Esophagus (tissue), 2 donors: ENCODE results near the gene GLIS1. TPM values are rescaled to one million over a fixed set of nuclear protein-coding genes. Genes with fewer than 3 reads are reported as not detected.

Experiments
- H3K27ac ChIP-seq, 2 donors: one replicate each; pipeline ENCODE4 v1.5.1; 2013; ENCODE audit warnings: low read depth in 2 of 2, mild to moderate bottlenecking in 2 of 2, inconsistent platforms in 1 of 2, low read length in 1 of 2, moderate library complexity in 1 of 2
- H3K27me3 ChIP-seq, 2 donors: one replicate each; pipeline ENCODE4 v1.6.1; 2013; ENCODE audit warnings: low read length in 2 of 2, control low read depth in 1 of 2, mild to moderate bottlenecking in 1 of 2; ENCODE audit not compliant: insufficient read depth in 2 of 2, control insufficient read depth in 1 of 2
- H3K36me3 ChIP-seq, 2 donors: one replicate each; pipeline ENCODE4 v1.6.1; 2013; ENCODE audit warnings: low read length in 1 of 2; ENCODE audit not compliant: control insufficient read depth in 2 of 2, insufficient read depth in 2 of 2
- H3K4me1 ChIP-seq, 2 donors: one replicate each; pipeline ENCODE4 v1.6.1; 2013; ENCODE audit warnings: low read length in 1 of 2; ENCODE audit not compliant: control insufficient read depth in 2 of 2, insufficient read depth in 2 of 2
- H3K4me3 ChIP-seq, 2 donors: one replicate each; pipeline ENCODE4 v1.5.1; 2013; ENCODE audit warnings: low read length in 2 of 2, mild to moderate bottlenecking in 2 of 2, low read depth in 1 of 2, moderate library complexity in 1 of 2
- H3K9me3 ChIP-seq, 2 donors: one replicate each; pipeline ENCODE4 v1.6.1; 2013; ENCODE audit warnings: mild to moderate bottlenecking in 2 of 2, low read depth in 1 of 2, low read length in 1 of 2, moderate library complexity in 1 of 2; ENCODE audit not compliant: control insufficient read depth in 2 of 2, insufficient read depth in 1 of 2
- WGBS, 2 donors: extraction: QIAGEN DNeasy Blood & Tissue Kit; methylation state at CpG; one replicate each; pipeline ENCODE4 v1.1.7; 2013; 5-methylcytosine and 5-hydroxymethylcytosine counted together
- polyA plus RNA-seq, 2 donors: library from polyadenylated mRNA; stranded (reverse); fragments of 200-250 nt; gene quantifications; one replicate each; pipeline ENCODE4 v1.2.3, GENCODE V29; 2013
- donor health status: healthy with polysubstance abuse.
- donor health status: Bipolar disorder and iron deficiency.

The GLIS1 gene
- polyA plus RNA-seq, 2 donors: 0.18 TPM

DNA sequence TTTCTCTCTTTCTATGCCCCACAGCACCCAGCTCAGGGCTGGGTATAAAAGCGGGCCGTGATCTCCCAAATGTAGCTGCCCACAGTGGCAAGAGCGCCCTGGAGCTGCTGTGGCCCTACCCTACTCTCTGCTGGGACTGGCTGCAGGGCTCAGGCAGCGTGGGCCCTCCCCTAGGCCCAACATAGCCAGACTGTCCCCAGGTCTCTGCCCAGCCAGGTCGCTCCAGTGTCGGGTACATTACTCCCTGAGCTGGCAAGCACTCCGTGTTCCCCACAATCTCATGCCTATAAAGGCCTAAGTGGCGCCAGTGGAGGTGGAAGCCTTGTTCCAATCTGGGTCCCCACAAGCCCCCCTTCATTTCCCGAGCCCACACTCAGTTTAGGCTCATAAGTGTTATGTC lies 66.2 kb downstream of the GLIS1 start:
- no peak overlapping the region for H3K27ac ChIP-seq
- 87 to 91% methylated on average over 9 of the region's 9 CpGs for WGBS, 2 donors
- no peaks in the 10 kb centered on the region for H3K4me1 ChIP-seq
- H3K36me3 ChIP-seq: no peaks in the 10 kb centered on the region
- no peaks in the 10 kb centered on the region for H3K9me3 ChIP-seq
- H3K4me3 ChIP-seq: no peak overlapping the region
- no peaks in the 10 kb centered on the region for H3K27me3 ChIP-seq

DNA sequence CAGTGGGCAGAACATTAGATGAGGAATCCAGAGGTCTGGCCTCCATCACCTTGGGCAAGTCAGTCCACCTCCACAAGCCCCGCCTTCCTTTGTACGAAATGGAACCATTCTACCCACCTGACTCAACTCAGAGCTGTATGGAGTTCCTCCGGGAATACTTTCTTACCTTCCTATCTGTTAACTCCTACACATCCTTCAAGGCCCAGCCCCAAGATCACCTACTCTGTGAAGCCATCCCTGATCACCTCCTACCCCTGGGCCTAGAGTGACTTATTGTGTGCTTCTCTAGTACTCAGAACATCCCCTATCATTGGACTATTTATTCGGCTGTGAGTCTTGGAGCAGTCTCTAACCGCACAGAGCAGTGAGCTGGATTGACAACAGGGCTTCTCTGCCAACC lies 66.7 kb downstream of the GLIS1 start:
- Histone ChIP-seq H3K27ac (no peak overlapping the region), H3K4me3 (no peak overlapping the region), H3K9me3 (no peaks in the 10 kb centered on the region), H3K4me1 (no peaks in the 10 kb centered on the region), H3K27me3 (no peaks in the 10 kb centered on the region), H3K36me3 (no peaks in the 10 kb centered on the region)
- WGBS, 2 donors: 93 to 96% methylated on average over 5 of the region's 5 CpGs

DNA sequence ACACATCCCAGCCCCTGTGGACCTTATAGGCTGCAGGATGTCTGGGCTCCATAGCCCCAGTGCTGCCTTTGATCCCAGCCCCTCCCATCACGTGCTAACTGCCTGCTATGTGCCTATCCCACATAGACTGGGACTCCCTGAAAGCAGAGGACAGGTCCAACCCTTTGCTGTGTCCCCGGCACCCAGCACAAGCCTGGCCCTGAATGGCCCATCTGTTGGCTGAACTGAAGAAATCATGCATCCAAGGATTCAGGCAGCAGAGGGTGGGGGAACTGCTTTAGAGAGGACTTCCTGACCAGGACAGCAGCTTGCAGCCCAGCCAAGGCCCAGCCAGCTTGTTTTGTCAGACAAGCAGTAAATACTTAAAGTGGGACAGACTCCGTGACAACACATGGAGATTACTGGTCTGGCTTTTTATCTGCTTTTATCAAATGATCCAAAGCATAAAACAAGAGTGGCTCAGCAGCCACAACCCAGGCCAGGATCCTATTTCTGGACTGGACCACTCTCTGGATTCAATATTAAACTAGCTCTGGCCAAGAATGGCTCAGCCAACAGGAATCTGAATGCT lies 69.3 kb downstream of the GLIS1 start:
- H3K9me3 ChIP-seq: no peaks in the 10 kb centered on the region
- no peak overlapping the region for H3K27ac ChIP-seq
- H3K4me1 ChIP-seq: no peaks in the 10 kb centered on the region
- H3K36me3 ChIP-seq: no peaks in the 10 kb centered on the region
- no peak overlapping the region for H3K4me3 ChIP-seq
- no peaks in the 10 kb centered on the region for H3K27me3 ChIP-seq
- 65% methylated on average over 3 of the region's 3 CpGs for WGBS, 2 donors

DNA sequence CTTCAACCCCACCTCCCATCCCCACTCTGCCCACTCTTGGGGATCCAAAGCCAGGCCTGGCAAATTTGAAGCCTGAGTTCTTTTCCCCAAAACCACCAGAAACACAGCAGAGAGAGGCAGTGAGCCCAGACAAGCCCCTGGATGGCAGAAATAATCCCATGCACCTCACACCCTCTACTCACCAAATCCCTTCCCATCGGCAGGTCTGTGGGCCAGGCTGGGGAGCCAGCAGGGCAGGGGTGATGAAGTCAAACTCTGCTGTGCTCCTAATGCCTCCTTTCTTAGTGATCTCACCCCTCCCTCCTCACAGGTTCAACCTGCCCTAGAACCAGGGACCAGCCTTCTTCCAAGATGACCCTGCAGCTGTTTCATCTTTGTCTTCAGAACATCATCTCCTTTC lies 72.4 kb downstream of the GLIS1 start:
- H3K4me1 ChIP-seq: no peaks in the 10 kb centered on the region
- H3K4me3 ChIP-seq: no peak overlapping the region
- 87 to 89% methylated on average over 1 of the region's 1 CpG for WGBS, 2 donors
- no peaks in the 10 kb centered on the region for H3K27me3 ChIP-seq
- no peaks in the 10 kb centered on the region for H3K36me3 ChIP-seq
- no peak overlapping the region for H3K27ac ChIP-seq
- H3K9me3 ChIP-seq: no peaks in the 10 kb centered on the region

DNA sequence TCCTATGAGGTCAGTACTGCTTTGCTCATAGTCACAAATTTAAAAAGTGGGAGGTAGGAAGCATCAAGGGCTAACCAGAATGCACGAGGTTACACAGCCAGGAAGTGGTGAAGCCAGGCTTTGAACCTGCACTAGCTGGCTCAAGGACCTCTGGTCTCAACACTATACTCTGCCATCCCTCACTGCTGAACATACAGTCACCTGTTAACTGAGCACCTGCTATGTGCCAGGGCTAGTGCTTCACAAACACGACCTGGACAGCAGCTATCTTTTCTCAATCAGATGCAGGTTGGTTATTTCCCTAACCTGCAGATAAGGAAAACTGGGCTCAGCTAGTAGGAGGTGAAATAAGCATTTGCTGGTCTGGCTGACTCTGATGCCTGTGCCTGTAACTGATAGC lies 73.0 kb downstream of the GLIS1 start:
- Histone ChIP-seq H3K4me3 (no peak overlapping the region), H3K27me3 (no peaks in the 10 kb centered on the region), H3K36me3 (no peaks in the 10 kb centered on the region), H3K4me1 (no peaks in the 10 kb centered on the region), H3K27ac (no peak overlapping the region), H3K9me3 (no peaks in the 10 kb centered on the region)
- WGBS, 2 donors: 22 to 50% methylated on average over 2 of the region's 2 CpGs

DNA sequence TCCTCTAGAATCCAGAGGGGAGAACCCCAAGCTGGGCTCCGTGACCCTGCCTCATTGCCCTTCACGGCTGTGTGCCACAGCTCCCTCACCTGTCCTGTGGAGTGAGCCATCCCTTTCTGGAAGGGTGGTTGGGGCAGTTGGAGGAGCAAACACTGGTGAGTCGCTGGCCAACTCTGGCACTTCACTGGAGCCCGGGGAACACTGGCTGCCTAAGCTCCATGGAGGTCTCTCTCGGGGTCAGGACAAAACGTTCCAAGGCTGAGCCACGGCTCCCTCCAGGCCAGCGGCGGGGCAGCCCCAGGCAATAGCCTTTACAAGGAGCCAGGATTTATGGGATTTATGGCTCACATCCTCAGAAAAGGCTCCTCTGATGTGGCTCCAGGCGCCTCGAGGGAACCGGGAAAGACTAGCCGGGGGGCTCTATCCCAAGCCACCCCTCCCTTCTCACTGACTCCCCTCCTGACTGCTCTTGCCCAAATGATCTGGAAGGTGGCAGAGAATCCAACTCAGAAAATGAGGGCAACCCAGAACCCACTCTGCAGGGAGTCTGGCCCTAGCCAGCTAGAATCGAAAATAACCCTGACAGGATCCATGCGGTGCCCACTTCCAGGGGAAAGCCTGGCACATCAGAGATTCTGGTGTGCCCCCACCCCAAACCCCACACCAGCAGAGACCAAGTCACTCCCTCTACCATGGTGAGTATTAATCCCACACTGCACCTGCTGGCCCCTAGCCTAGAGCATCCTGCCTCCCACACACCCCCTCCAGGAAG lies 75.2 kb downstream of the GLIS1 start:
- no peaks in the 10 kb centered on the region for H3K36me3 ChIP-seq
- no peak overlapping the region for H3K4me3 ChIP-seq
- no peaks in the 10 kb centered on the region for H3K27me3 ChIP-seq
- no peak overlapping the region for H3K27ac ChIP-seq
- WGBS, 2 donors: 53 to 64% methylated on average over 15 of the region's 15 CpGs
- H3K9me3 ChIP-seq: no peaks in the 10 kb centered on the region
- H3K4me1 ChIP-seq: no peaks in the 10 kb centered on the region

DNA sequence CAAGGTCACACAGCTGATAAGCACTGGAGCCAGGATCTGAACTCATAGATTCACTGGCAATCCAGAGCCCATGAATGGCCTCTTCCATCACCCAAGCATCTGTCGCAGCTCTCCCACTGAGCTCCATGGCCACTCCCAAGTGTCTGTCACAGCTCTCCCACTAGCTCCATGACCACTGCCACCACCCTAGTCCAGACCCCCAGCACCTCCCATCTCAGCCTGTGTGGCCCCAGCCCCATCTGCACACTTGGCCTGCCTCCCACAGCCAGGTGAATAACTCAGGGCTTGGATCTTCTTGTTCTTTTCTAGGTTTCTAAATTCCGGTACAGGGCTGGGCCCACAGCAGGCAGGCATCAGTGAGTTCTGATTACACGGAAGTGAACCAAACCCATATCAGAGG lies 76.0 kb downstream of the GLIS1 start:
- Histone ChIP-seq H3K36me3 (no peaks in the 10 kb centered on the region), H3K27ac (no peak overlapping the region), H3K9me3 (no peaks in the 10 kb centered on the region), H3K27me3 (no peaks in the 10 kb centered on the region), H3K4me1 (no peaks in the 10 kb centered on the region), H3K4me3 (no peak overlapping the region)
- WGBS, 2 donors: 72 to 80% methylated on average over 3 of the region's 3 CpGs

DNA sequence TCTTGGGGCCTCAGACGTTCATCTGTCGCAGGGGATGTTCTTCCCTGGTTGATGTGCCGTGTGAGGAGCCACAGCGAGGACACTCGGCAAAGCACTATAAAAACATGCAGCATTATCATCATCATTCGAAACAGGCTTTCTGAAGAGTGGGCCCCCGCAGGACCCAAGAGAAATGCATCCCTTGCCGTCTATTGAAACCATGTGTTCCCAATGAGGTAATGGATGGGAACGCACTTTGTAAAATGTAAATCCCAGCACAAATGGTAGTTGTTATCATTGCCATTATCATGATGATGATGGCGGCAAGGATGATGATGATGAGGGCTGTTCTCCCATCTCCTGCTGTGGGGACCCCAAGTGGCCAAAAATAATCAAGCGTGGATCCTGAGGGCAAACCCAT lies 76.8 kb downstream of the GLIS1 start:
- no peak overlapping the region for H3K27ac ChIP-seq
- no peaks in the 10 kb centered on the region for H3K9me3 ChIP-seq
- no peak overlapping the region for H3K4me3 ChIP-seq
- H3K36me3 ChIP-seq: no peaks in the 10 kb centered on the region
- 91 to 95% methylated on average over 11 of the region's 11 CpGs for WGBS, 2 donors
- no peaks in the 10 kb centered on the region for H3K4me1 ChIP-seq
- no peaks in the 10 kb centered on the region for H3K27me3 ChIP-seq

DNA sequence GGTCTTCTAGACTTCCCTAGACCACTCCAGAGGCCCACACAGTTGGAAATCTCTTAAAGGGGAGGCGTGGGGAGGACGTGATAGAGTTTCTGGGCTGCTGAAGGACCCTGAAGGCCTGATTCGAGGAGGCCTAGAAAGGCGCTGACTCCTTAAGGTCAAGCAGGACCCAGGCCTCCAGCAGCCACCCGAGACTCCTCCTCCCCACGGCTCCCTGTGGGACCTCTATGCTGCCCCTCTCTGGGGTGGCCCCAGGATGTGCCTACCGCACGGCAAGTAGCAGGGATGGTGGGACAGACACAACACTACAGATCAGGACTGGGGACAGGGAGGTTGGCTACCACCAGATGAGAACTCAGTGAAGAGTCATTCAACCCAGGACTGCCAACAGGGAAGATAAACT lies 77.5 kb downstream of the GLIS1 start:
- H3K4me1 ChIP-seq: no peaks in the 10 kb centered on the region
- no peaks in the 10 kb centered on the region for H3K9me3 ChIP-seq
- no peak overlapping the region for H3K4me3 ChIP-seq
- H3K27ac ChIP-seq: no peak overlapping the region
- no peaks in the 10 kb centered on the region for H3K36me3 ChIP-seq
- 84 to 89% methylated on average over 8 of the region's 8 CpGs for WGBS, 2 donors
- no peaks in the 10 kb centered on the region for H3K27me3 ChIP-seq

DNA sequence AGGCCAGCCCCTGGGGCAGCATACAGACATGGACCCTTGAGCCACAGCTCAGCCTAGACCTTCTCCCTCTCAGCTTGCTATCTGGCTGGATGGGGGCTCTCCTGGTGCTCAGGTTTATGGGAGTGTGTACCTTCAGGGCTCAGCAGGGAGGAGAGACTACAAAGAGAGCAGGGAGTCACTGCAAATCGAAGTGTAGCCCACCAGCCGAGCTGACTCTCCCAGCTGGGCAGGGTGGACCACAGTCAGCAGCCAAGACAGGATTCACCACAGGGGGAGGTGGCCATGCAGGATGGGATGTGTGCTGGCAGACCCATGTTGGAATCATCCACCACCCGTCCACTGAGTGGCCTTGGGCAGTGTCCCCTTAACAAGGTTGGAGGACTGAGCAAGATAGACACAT lies 78.3 kb downstream of the GLIS1 start:
- H3K27me3 ChIP-seq: no peaks in the 10 kb centered on the region
- WGBS, 2 donors: 68 to 75% methylated on average over 3 of the region's 3 CpGs
- no peaks in the 10 kb centered on the region for H3K9me3 ChIP-seq
- no peak overlapping the region for H3K27ac ChIP-seq
- no peaks in the 10 kb centered on the region for H3K36me3 ChIP-seq
- H3K4me3 ChIP-seq: no peak overlapping the region
- no peaks in the 10 kb centered on the region for H3K4me1 ChIP-seq
